NB4 (cell line): ENCODE results near the gene SH2D7.

ENCODE experiments used
- CTCF ChIP-seq: IDR thresholded peaks from one replicate; pipeline ENCODE4 v1.5.1; 2012; ENCODE audit warnings: low read depth, low read length
- POLR2A ChIP-seq: IDR thresholded peaks from 2 replicates; pipeline ENCODE4 v1.6.1; 2011; ENCODE audit warnings: mild to moderate bottlenecking; ENCODE audit not compliant: insufficient read length; ENCODE audit errors: extremely low read depth

GRCh38 chr15:78100886-78101285, 8.5 kb downstream of the SH2D7 start:
- TF ChIP-seq CTCF, result no peak
- no peak for TF ChIP-seq POLR2A
